SIG-M5 treated with dmso at 0.1 percent for 504 hours (cell line): ENCODE results near the gene IZUMO2.
"Not testable (repeated sequence)": the region's sequence is repeated elsewhere in the genome, so short reads cannot be mapped to it uniquely, and the experiment has no call there.

Experiments used
- DNase-seq: peaks from one replicate; lab custom pipeline; 2025; ENCODE audit not compliant: unreplicated experiment; lab: John Stamatoyannopoulos, UW

IZUMO2 gene

DNA sequence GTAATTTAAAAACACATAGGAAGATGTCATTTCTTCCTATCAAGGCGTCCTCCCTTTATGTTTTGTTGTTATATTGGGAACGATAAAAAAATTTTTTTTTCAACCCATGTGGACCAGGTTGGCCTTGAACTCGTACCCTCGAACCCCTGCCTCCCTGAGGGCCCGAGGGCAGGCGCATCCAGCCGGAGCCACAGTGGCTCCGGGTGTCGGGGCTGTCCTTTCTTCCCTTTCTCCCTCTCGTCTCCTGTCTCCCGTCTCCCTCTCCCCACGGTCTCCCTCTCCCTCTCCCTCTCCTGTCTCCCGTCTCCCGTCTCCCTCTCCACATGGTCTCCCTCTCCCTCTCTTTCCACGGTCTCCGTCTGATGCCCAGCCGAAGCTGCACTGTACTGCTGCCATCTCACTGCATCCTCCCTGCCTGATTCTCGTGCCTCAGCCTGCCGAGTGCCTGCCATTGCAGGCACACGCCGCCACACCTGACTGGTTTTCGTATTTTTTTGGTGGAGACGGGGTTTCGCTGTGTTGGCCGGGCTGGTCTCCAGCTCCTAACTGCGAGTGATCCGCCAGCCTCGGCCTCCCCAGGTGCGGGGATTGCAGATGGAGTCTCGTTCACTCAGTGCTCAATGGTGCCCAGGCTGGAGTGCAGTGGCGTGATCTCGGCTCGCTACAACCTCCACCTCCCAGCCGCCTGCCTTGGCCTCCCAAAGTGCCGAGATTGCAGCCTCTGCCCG is 22.8 kb downstream of the IZUMO2 start:
- not testable (repeated sequence) for DNase-seq

GRCh38 chr19:50136603-50137365 is 26.3 kb downstream of the IZUMO2 start:
- not testable (repeated sequence) for DNase-seq

DNA sequence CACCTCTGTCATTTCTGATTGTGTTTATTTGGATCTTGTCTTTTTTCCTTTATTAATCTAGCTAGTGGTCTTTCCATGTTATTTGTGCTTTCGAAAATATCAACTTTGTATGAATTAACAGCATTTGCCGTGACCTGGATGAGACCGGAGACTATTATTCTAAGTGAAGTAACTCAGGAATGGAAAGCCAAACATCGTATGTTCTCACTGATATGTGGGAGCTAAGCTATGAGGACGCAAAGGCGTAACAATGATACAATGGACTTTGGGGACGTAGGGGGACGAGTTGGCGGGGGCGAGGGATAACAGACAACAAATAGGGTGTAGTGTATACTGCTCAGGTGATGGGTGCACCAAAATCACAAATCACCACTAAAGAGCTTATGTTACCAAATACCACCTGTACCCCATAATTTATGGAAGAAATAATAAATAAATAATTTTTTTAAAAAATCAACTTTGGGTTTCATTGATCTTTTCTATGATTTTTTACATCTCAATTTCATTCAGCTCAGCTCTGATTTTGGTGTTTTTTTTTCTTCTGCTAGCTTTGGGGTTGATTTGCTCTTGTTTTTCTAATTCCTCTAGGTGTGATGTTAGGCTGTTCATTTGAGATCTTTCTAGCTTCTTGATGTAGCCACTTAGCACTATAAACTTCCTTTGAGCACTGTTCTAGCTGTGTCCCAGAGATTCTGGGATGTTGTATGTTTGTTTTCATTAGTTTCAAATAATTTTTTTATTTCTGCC is 27.1 kb downstream of the IZUMO2 start:
- DNase-seq: not testable (repeated sequence)

- DNase-seq: not testable (repeated sequence)
Observed at GRCh38 chr19:50134777-50135719, 28.0 kb downstream of the IZUMO2 start.

GRCh38 chr19:50133518-50134492 is 29.3 kb downstream of the IZUMO2 start:
- DNase-seq: not testable (repeated sequence)

GRCh38 chr19:50104012-50104411 is 59.1 kb downstream of the IZUMO2 start:
- DNase-seq: not testable (repeated sequence)

DNA sequence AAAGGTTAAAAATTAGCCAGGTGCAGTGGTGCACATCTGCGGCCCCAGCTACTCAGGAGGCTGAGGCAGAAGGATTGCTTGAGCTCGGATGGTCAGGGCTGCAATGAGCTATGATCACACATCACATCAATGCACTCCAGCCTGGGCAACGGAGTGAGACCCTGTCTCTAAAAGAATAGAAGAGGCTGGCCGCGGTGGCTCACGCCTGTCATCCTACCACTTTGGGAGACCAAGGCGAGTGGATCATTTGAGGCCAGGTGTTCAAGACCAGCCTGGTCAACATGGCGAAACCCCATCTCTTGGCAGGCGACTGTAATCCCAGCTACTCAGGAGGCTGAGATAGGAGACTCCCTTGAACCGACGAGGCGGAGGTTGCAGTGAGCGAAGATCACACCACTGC is 59.7 kb downstream of the IZUMO2 start:
- not testable (repeated sequence) for DNase-seq
